ENCODE results near the gene PLIN5. TPM values are rescaled to one million over a fixed set of nuclear protein-coding genes. Genes with fewer than 3 reads are reported as not detected.
A peak's percentile ranks its signal among the peaks of the same experiment; 100 is the strongest.
"Not testable (repeated sequence)": the region's sequence is repeated elsewhere in the genome, so short reads cannot be mapped to it uniquely, and the experiment has no call there.

Gene PLIN5
- total and polyA plus RNA-seq, 5 experiments from 2014 or later, result 0.28 to 2.6 (median 0.90) TPM

- Mint-ChIP-seq H3K36me3 (no peaks in the 10 kb centered on the region), H3K27me3 (peaks cover 4 to 23% (median 17%) of the 10 kb centered on the region in 5 donors), H3K4me1 (peaks cover 0 to 2% (median 0%) of the 10 kb centered on the region in 4 donors), H3K9me3 (peaks cover 0 to 3% (median 0%) of the 10 kb centered on the region in 9 donors), H3K4me3 (no peak overlapping the region), H3K27ac (no peak overlapping the region)
- POLR2A ChIA-PET, result no interaction called here
- no peak for ATAC-seq
- no peak for DNase-seq
These were observed 13.2 kb upstream of the PLIN5 start for GRCh38 chr19:4548238-4548584.

DNA sequence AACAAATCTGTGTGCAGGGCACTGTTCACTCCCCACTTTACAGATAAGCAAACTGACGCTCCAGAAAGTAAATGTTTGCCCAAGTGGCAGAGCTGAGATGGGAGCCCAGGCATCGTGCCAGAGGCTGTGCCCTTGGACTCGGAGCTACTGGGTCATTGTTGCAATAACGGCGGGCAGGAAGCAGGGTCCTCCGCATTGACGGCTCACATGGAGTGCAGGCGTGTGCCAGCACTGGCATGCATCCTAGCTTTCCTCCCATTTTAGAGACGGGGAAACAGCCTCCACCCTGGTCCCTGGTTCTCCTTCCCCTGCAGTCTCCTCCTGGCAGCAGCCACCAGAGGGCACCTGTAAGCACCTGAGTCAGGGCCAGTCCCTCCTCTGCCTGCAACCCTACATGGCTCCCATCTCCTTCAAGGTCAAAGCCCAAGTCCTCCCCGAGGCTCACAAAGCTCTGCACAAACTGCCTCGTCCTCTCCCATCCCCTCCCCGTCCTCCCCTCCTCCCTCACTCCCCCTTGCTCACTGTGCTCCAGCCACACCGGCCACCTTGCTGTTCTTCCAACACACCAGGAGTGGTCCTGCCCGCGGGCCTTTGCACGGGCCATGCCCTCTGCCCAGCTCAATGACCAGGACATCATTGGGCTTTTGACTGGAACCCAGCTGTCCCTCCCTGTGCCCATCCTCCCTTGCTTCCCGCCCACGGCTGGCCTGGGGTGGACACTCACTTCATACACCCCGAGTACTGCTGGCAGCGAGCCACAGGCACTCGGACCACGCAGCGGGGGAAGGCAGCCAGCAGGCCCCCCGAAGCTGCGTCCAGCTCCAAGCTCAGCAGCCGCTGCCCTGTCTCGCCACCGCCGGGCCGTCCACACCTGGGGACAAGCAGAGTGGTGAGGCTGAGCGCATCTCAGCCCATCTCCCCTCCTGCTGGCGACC, 12.5 kb upstream of the PLIN5 start:
- no peak overlapping the region for H3K4me3 Mint-ChIP-seq
- no peaks in the 10 kb centered on the region for H3K36me3 Mint-ChIP-seq
- ATAC-seq (no peak), DNase-seq (no peak)
- H3K27me3 Mint-ChIP-seq, result peaks cover 3 to 17% (median 11%) of the 10 kb centered on the region in 5 donors
- POLR2A ChIA-PET, result no interaction called here
- H3K9me3 Mint-ChIP-seq, result peaks cover 0 to 3% (median 0%) of the 10 kb centered on the region in 9 donors
- H3K4me1 Mint-ChIP-seq, result peaks cover 0 to 2% (median 0%) of the 10 kb centered on the region in 4 donors
- no peak overlapping the region for H3K27ac Mint-ChIP-seq

- peaks cover 6 to 10% (median 7%) of the 10 kb centered on the region in 4 donors for H3K4me1 Mint-ChIP-seq
- no peak overlapping the region for H3K27ac Mint-ChIP-seq
- no peak overlapping the region for H3K4me3 Mint-ChIP-seq
- ATAC-seq (no peak), DNase-seq (no peak)
- peaks cover 0 to 2% (median 0%) of the 10 kb centered on the region in 9 donors for H3K9me3 Mint-ChIP-seq
- H3K27me3 Mint-ChIP-seq, result peaks cover 0 to 15% (median 9%) of the 10 kb centered on the region in 5 donors
- POLR2A ChIA-PET, result no interaction called here
- no peaks in the 10 kb centered on the region for H3K36me3 Mint-ChIP-seq
These were observed 9.0 kb upstream of the PLIN5 start for GRCh38 chr19:4543842-4544647.

GRCh38 chr19:4542896-4543841, 8.1 kb upstream of the PLIN5 start:
- Mint-ChIP-seq H3K4me3 (no peak overlapping the region), H3K9me3 (peaks cover 0 to 2% (median 0%) of the 10 kb centered on the region in 9 donors), H3K36me3 (no peaks in the 10 kb centered on the region), H3K27ac (no peak overlapping the region), H3K27me3 (peaks cover 0 to 20% (median 8%) of the 10 kb centered on the region in 5 donors), H3K4me1 (peaks cover 5 to 10% (median 7%) of the 10 kb centered on the region in 4 donors)
- ATAC-seq (no peak), DNase-seq (no peak)
- POLR2A ChIA-PET, result no interaction called here

GRCh38 chr19:4541806-4542145, 6.8 kb upstream of the PLIN5 start:
- H3K4me1 Mint-ChIP-seq, H3K27ac Mint-ChIP-seq, DNase-seq, H3K9me3 Mint-ChIP-seq, H3K4me3 Mint-ChIP-seq, ATAC-seq, H3K36me3 Mint-ChIP-seq, POLR2A ChIA-PET: not testable (repeated sequence)
- H3K27me3 Mint-ChIP-seq, result peaks cover 0 to 27% (median 8%) of the 10 kb centered on the region in 5 donors

DNA sequence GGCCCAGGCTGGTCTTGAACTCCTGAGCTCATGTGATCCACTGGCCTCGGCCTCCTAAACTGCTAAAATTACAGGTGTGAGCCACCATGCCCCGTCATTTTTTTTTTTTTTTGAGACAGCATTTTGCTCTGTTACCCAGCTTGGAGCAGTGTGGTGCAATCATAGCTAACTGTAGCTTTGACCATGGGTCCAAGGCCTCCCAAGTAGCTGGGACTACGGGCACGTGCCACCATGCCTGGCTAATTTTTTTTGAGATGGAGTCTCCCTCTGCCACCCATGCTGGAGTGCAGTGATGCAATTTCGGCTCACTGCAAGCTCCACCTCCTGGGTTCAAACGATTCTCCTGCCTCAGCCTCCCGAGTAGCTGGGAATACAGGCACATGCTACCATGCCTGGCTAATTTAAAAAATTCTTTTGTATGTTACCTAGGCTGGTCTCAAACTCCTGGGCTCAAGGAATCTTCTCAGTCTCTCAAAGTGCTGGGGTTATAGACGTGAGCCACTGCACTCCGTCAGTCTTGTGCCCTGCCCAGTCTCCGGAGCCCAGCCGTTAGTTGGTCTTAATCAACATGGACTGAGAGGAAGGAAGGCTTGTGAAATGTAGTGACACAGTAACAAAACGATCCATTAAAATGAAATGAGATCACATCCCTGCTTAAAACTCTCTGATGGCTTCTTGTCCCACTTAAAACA, 6.2 kb upstream of the PLIN5 start:
- Mint-ChIP-seq H3K4me1 (peaks cover 5 to 10% (median 7%) of the 10 kb centered on the region in 4 donors), H3K36me3 (no peaks in the 10 kb centered on the region), H3K27ac (no peak overlapping the region), H3K4me3 (no peak overlapping the region), H3K27me3 (peaks cover 0 to 28% (median 8%) of the 10 kb centered on the region in 5 donors), H3K9me3 (peaks cover 0 to 2% (median 0%) of the 10 kb centered on the region in 9 donors)
- no peak for ATAC-seq
- POLR2A ChIA-PET, result no interaction called here
- DNase-seq, result no peak

- no peak for ATAC-seq
- peak within 1 kb of the TSS in 3 of 10 donors; percentile 29 to 43 (median 41) for H3K27ac Mint-ChIP-seq
- peaks cover 3 to 33% (median 8%) of the 10 kb centered on the region in 5 donors for H3K27me3 Mint-ChIP-seq
- no peaks in the 10 kb centered on the region for H3K36me3 Mint-ChIP-seq
- peaks cover 0 to 2% (median 0%) of the 10 kb centered on the region in 9 donors for H3K9me3 Mint-ChIP-seq
- POLR2A ChIA-PET, result interaction anchor here (0.6 kb wide), 1 partner anchor 21 kb away, joined by 3 read pairs; no protein-coding TSS in a partner anchor
- peak within 1 kb of the TSS in 3 of 10 donors; percentile 15 to 38 (median 22) for H3K4me3 Mint-ChIP-seq
- no peak for DNase-seq
- peaks cover 7 to 14% (median 14%) of the 10 kb centered on the region in 4 donors for H3K4me1 Mint-ChIP-seq
These were observed 4.9 kb upstream of the PLIN5 start, which contains the start of gene LRG1 for GRCh38 chr19:4539693-4540581. LRG1 (minus strand) TSS chr19:4540036; CDS start chr19:4540013, 23 bp downstream.

DNA sequence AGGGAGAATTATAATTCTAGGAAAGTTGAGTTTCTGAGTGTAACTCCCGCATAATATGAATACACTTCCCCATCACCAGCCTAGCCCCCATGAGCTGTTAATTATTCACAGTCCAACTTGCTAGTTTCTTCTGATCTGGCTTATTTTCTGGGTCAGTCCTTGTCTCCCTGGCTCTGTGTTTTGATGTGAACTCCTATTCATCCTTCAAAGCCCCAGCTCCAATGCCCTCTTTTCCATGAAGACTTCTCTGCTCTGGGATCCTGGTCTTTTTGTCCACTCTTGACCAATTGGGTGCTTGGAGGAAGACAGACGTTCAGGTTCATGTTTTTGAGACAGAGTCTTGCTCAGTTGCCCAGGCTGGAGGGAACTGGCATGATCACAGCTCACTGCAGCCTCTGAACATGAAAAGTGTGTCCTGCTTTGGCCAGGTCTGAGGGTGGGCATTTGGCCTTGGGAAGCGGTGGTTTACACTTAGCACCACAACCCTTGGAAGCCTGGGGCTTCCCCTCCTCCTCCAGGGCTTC, 4.2 kb upstream of the PLIN5 start:
- peaks cover 7 to 16% (median 14%) of the 10 kb centered on the region in 4 donors for H3K4me1 Mint-ChIP-seq
- no peaks in the 10 kb centered on the region for H3K36me3 Mint-ChIP-seq
- H3K9me3 Mint-ChIP-seq, result peaks cover 0 to 2% (median 0%) of the 10 kb centered on the region in 9 donors
- DNase-seq (no peak), ATAC-seq (no peak)
- no peak overlapping the region for H3K4me3 Mint-ChIP-seq
- H3K27ac Mint-ChIP-seq, result peak overlapping the region in 1 of 10 donors; percentile 29
- peaks cover 3 to 34% (median 8%) of the 10 kb centered on the region in 5 donors for H3K27me3 Mint-ChIP-seq
- POLR2A ChIA-PET, result interaction anchor here (0.6 kb wide), 1 partner anchor 22 kb away, joined by 3 read pairs; no protein-coding TSS in a partner anchor

GRCh38 chr19:4538601-4538954, 3.6 kb upstream of the PLIN5 start:
- Mint-ChIP-seq H3K4me1 (peaks cover 7 to 16% (median 14%) of the 10 kb centered on the region in 4 donors), H3K9me3 (peaks cover 0 to 2% (median 0%) of the 10 kb centered on the region in 9 donors), H3K4me3 (no peak overlapping the region), H3K27me3 (peaks cover 3 to 34% (median 8%) of the 10 kb centered on the region in 5 donors), H3K27ac (no peak overlapping the region), H3K36me3 (no peaks in the 10 kb centered on the region)
- ATAC-seq (no peak), DNase-seq (no peak)
- POLR2A ChIA-PET, result interaction anchor here (0.6 kb wide), 1 partner anchor 388 kb away, joined by 5 read pairs; no protein-coding TSS in a partner anchor

DNA sequence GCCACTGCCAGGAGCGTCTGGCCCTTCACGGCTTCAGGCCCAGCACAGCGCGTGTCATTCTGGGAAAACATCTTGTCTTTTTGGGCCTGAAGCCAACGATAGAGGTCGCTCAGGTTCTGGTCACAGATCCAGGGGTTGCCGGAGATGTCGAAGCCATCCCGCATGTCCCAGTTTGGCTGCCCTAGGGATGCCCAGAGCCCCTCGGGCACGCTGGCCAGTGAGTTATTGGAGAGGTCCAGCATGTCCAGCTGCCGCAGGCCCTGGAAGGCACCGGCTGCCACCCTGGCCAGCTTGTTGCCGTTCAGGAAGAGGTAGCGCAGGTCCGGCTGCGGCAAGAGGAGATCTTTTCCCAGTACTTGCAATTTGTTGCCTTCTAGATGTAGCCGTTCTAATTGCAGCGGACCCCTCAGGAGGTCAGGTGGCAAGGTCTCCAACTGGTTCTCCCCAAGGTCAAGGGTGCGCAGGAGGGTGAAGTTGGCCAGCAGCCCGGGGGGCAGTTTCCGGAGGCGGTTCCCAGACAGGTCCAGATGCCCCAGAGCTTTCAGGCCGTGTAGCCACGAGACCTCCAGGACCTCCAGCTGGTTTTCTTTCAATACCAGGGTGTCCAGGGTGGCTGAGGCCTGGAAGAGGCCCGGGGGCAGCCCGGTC, 3.1 kb upstream of the PLIN5 start:
- peak overlapping the region in 1 of 10 donors; percentile 18 for H3K27ac Mint-ChIP-seq
- ATAC-seq (no peak), DNase-seq (no peak)
- H3K4me3 Mint-ChIP-seq, result no peak overlapping the region
- peaks cover 3 to 38% (median 12%) of the 10 kb centered on the region in 5 donors for H3K27me3 Mint-ChIP-seq
- peaks cover 7 to 16% (median 14%) of the 10 kb centered on the region in 4 donors for H3K4me1 Mint-ChIP-seq
- peaks cover 0 to 2% (median 0%) of the 10 kb centered on the region in 9 donors for H3K9me3 Mint-ChIP-seq
- POLR2A ChIA-PET, result interaction anchor here (0.6 kb wide), 1 partner anchor 389 kb away, joined by 5 read pairs; no protein-coding TSS in a partner anchor
- H3K36me3 Mint-ChIP-seq, result no peaks in the 10 kb centered on the region

Data from naive thymus-derived CD8-positive, alpha-beta T cell (primary cell).